ENCODE data around the gene UGT1A7. TPM values are rescaled to one million over a fixed set of nuclear protein-coding genes. Genes with fewer than 3 reads are reported as not detected.
"Not testable (repeated sequence)": the region's sequence is repeated elsewhere in the genome, so short reads cannot be mapped to it uniquely, and the experiment has no call there.

UGT1A7 gene
- polyA plus RNA-seq (ENCODE audit: insufficient read length in 10 of 10): not detected
- long read RNA-seq, donor 1: 0 reads
- long read RNA-seq, donor 2: 0 reads
- long read RNA-seq, donor 3: 0 reads
- long read RNA-seq, donor 4: 0 reads
- long read RNA-seq, donor 5: 0 reads
- long read RNA-seq, donor 6: 0 reads
- long read RNA-seq, donor 7: 0 reads
- long read RNA-seq, donor 8: 0 reads
- long read RNA-seq, donor 9: 0 reads

- DNase-seq: no peak
Measured at GRCh38 chr2:233681521-233682099, at the start of gene UGT1A7. Gene UGT1A7 (plus strand): TSS chr2:233681901. CDS start chr2:233681938, 37 bp downstream.

- not testable (repeated sequence) for DNase-seq
Measured at GRCh38 chr2:233636306-233636705, 45.4 kb upstream of the UGT1A7 start, which contains the start of gene UGT1A10. Gene UGT1A10 (plus strand): TSS chr2:233636448. CDS start chr2:233636523, 75 bp downstream.

- DNase-seq: no peak
Measured at GRCh38 chr2:233638836-233639235, 42.9 kb upstream of the UGT1A7 start.

GRCh38 chr2:233639860-233640259 is 41.8 kb upstream of the UGT1A7 start:
- DNase-seq: no peak

GRCh38 chr2:233643128-233643527 is 38.6 kb upstream of the UGT1A7 start:
- DNase-seq: no peak

- DNase-seq: not testable (repeated sequence)
Measured at GRCh38 chr2:233646033-233646432, 35.7 kb upstream of the UGT1A7 start.

- no peak for DNase-seq
Measured at GRCh38 chr2:233650981-233651380, 30.7 kb upstream of the UGT1A7 start.

- no peak for DNase-seq
Measured at GRCh38 chr2:233651430-233651829, 30.3 kb upstream of the UGT1A7 start.

GRCh38 chr2:233654501-233654900 is 27.2 kb upstream of the UGT1A7 start:
- DNase-seq: no peak

- DNase-seq: no peak
Measured at GRCh38 chr2:233655043-233655442, 26.7 kb upstream of the UGT1A7 start.

GRCh38 chr2:233655943-233656342 is 25.8 kb upstream of the UGT1A7 start:
- DNase-seq: not testable (repeated sequence)

- no peak for DNase-seq
Measured at GRCh38 chr2:233656443-233656842, 25.3 kb upstream of the UGT1A7 start.

GRCh38 chr2:233658610-233659009 is 23.1 kb upstream of the UGT1A7 start:
- no peak for DNase-seq

- no peak for DNase-seq
Measured at GRCh38 chr2:233663911-233664310, 17.8 kb upstream of the UGT1A7 start.

GRCh38 chr2:233668605-233669260 is 13.0 kb upstream of the UGT1A7 start:
- no peak for DNase-seq

GRCh38 chr2:233671290-233672161 is 10.2 kb upstream of the UGT1A7 start, which contains the start of gene UGT1A9:
Gene UGT1A9 (plus strand): TSS chr2:233671898. CDS start chr2:233671935, 37 bp downstream.
- no peak for DNase-seq

- no peak for DNase-seq
Measured at GRCh38 chr2:233672886-233673285, 8.8 kb upstream of the UGT1A7 start.

- no peak for DNase-seq
Measured at GRCh38 chr2:233673896-233674295, 7.8 kb upstream of the UGT1A7 start.

GRCh38 chr2:233674314-233674713 is 7.4 kb upstream of the UGT1A7 start:
- no peak for DNase-seq

- DNase-seq: no peak
Measured at GRCh38 chr2:233674995-233675394, 6.7 kb upstream of the UGT1A7 start.

- DNase-seq: no peak
Measured at GRCh38 chr2:233676046-233676445, 5.7 kb upstream of the UGT1A7 start.

GRCh38 chr2:233679196-233679595 is 2.5 kb upstream of the UGT1A7 start:
- DNase-seq: no peak
